ENCODE results near the gene ROBO1.

DNA sequence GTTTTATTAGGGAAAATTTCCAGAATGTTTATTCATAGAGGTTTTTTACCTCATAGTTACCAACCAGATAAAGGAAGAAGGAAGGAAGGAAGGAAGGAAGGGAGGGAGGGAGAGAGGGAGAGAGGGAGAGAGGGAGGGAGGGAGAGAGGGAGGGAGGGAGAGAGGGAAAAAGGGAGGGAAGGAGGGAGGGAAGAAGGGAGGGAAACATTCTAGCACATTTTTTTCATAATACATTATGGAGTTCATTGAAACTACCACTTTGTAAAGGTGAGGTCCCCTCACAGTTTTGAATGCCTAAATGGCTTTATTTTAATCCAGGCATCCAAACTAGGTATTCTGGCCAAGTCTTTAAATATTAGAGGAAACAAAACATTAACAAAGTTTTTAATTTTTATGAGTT lies 1049.1 kb downstream of the ROBO1 start:
- TF ChIP-seq, protein P1, sequence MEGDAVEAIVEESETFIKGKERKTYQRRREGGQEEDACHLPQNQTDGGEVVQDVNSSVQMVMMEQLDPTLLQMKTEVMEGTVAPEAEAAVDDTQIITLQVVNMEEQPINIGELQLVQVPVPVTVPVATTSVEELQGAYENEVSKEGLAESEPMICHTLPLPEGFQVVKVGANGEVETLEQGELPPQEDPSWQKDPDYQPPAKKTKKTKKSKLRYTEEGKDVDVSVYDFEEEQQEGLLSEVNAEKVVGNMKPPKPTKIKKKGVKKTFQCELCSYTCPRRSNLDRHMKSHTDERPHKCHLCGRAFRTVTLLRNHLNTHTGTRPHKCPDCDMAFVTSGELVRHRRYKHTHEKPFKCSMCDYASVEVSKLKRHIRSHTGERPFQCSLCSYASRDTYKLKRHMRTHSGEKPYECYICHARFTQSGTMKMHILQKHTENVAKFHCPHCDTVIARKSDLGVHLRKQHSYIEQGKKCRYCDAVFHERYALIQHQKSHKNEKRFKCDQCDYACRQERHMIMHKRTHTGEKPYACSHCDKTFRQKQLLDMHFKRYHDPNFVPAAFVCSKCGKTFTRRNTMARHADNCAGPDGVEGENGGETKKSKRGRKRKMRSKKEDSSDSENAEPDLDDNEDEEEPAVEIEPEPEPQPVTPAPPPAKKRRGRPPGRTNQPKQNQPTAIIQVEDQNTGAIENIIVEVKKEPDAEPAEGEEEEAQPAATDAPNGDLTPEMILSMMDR (conservative IDR thresholded peaks at IDR 0.05): no peak
- TF ChIP-seq ZFX (IDR thresholded peaks at IDR 0.05): no peak
